Adipose tissue (tissue), 3 donors: ENCODE measurements around the gene ITFG1. TPM values are rescaled to one million over a fixed set of nuclear protein-coding genes. Genes with fewer than 3 reads are reported as not detected.

Experiments
- polyA plus RNA-seq, 3 donors: library from polyadenylated mRNA; stranded (reverse); fragments of 200-250 nt; gene quantifications; one replicate each; pipeline ENCODE4 v1.2.3, GENCODE V29; 2013
- donor health status: healthy with polysubstance abuse.
- donor health status: Bipolar disorder and iron deficiency.
- donor health status: healthy.

The ITFG1 gene
- polyA plus RNA-seq, 3 donors: 17.6 to 26.8 (median 23.5) TPM

Other genes with a start within 250 kb of the ITFG1 start
- gene PHKB, start 268 bp upstream of the ITFG1 start, polyA plus RNA-seq: 10 to 100 TPM; 16.7 to 24.5 (median 19.8) TPM